GM23338 (cell line): ENCODE data around the gene MGLL. TPM values are rescaled to one million over a fixed set of nuclear protein-coding genes. Genes with fewer than 3 reads are reported as not detected.

Experiments used
- ATAC-seq: fragments of 200-7000 bp; cut with Tn5 transposase; 3 replicates; pipeline ENCODE4 v1.9.1; 2020
- DNase-seq: peaks from one replicate; pipeline ENCODE4 v3.0.0-alpha.2; 2015; ENCODE audit warnings: low spot score
- H2AFZ ChIP-seq: fragments of 200-600 bp; sonication (generic); 2 replicates; pipeline ENCODE4 v1.8.0; 2016; ENCODE audit warnings: antibody characterized with exemption, mild to moderate bottlenecking, moderate library complexity
- H3F3A ChIP-seq: fragments of 200-600 bp; sonication (generic); replicated peaks from 2 replicates; pipeline ENCODE4 v1.8.0; 2017; ENCODE audit warnings: antibody characterized with exemption, mixed run types, low read depth
- H3K27ac ChIP-seq: fragments of 200-600 bp; sonication (generic); 2 replicates; pipeline ENCODE4 v1.6.1; 2016; ENCODE audit warnings: low read depth
- H3K27me3 ChIP-seq: fragments of 200-600 bp; sonication (generic); 2 replicates; pipeline ENCODE4 v1.8.0; 2016; ENCODE audit warnings: mild to moderate bottlenecking, mixed run types, moderate library complexity; ENCODE audit not compliant: insufficient read depth
- H3K36me3 ChIP-seq: fragments of 200-600 bp; sonication (generic); 2 replicates; pipeline ENCODE4 v1.8.0; 2016; ENCODE audit warnings: mild to moderate bottlenecking; ENCODE audit not compliant: insufficient read depth
- H3K4me1 ChIP-seq: fragments of 200-600 bp; sonication (generic); 2 replicates; pipeline ENCODE4 v1.8.0; 2016; ENCODE audit warnings: mild to moderate bottlenecking, moderate library complexity; ENCODE audit not compliant: insufficient read depth
- H3K4me2 ChIP-seq: fragments of 200-600 bp; sonication (generic); 2 replicates; pipeline ENCODE4 v1.7.1; 2017; ENCODE audit warnings: mixed run types
- H3K4me3 ChIP-seq: fragments of 200-600 bp; sonication (generic); 2 replicates; pipeline ENCODE4 v1.6.1; 2016; ENCODE audit warnings: mixed run types
- H3K79me2 ChIP-seq: fragments of 200-600 bp; sonication (generic); replicated peaks from 2 replicates; pipeline ENCODE4 v1.8.0; 2017; ENCODE audit warnings: mild to moderate bottlenecking; ENCODE audit not compliant: insufficient read depth
- H3K9me2 ChIP-seq: fragments of 200-600 bp; sonication (generic); 2 replicates; pipeline ENCODE4 v1.8.0; 2017; ENCODE audit not compliant: insufficient read depth
- H4K20me1 ChIP-seq: fragments of 200-600 bp; sonication (generic); replicated peaks from 2 replicates; pipeline ENCODE4 v1.8.0; 2017; ENCODE audit warnings: mild to moderate bottlenecking; ENCODE audit not compliant: insufficient read depth
- H3K27ac Mint-ChIP-seq: 2 replicates; pipeline ENCODE4 v1.8.0; 2020; ENCODE audit warnings: inconsistent platforms, mild to moderate bottlenecking, moderate library complexity, mixed read lengths
- H3K27me3 Mint-ChIP-seq: 3 replicates; pipeline ENCODE4 v1.8.0; 2022; ENCODE audit warnings: low read depth, mild to moderate bottlenecking, moderate library complexity, mixed read lengths, inconsistent platforms; ENCODE audit not compliant: insufficient read depth, poor library complexity
- H3K36me3 Mint-ChIP-seq: 3 replicates; pipeline ENCODE4 v1.8.0; 2021; ENCODE audit warnings: low read depth, mild to moderate bottlenecking, inconsistent platforms, moderate library complexity, mixed read lengths
- H3K4me1 Mint-ChIP-seq: 3 replicates; pipeline ENCODE4 v1.8.0; 2020; ENCODE audit warnings: mild to moderate bottlenecking, inconsistent platforms, mixed read lengths
- H3K4me3 Mint-ChIP-seq: 3 replicates; pipeline ENCODE4 v1.8.0; 2021; ENCODE audit warnings: moderate library complexity, mild to moderate bottlenecking, inconsistent platforms, mixed read lengths
- H3K9me3 Mint-ChIP-seq: 3 replicates; pipeline ENCODE4 v1.8.0; 2020; ENCODE audit warnings: moderate library complexity, mild to moderate bottlenecking, inconsistent platforms, mixed read lengths
- CREB1 ChIP-seq: fragments of 250-450 bp; sonication (Bioruptor Pico); IDR thresholded peaks from 2 replicates; pipeline ENCODE4 v1.5.0; 2020; ENCODE audit warnings: low read depth, mild to moderate bottlenecking, moderate library complexity
- CTCF ChIP-seq, 2 experiments: fragments of 200-600 bp in 1 of 2; sonication (generic) in 1 of 2; conservative IDR thresholded peaks; 2 replicates each; pipeline versions ENCODE4 v1.5.1 to v1.6.1; 2016 to 2017; ENCODE audit warnings: antibody characterized with exemption in 2 of 2, low read depth in 2 of 2, mild to moderate bottlenecking in 2 of 2, moderate library complexity in 1 of 2
- ETS1 ChIP-seq: IDR thresholded peaks from 2 replicates; pipeline ENCODE4 v1.6.1; 2016; ENCODE audit warnings: antibody characterized with exemption
- EZH2 ChIP-seq: fragments of 200-600 bp; sonication (generic); IDR thresholded peaks from one replicate; pipeline ENCODE4 v1.8.0; 2017; ENCODE audit warnings: antibody characterized with exemption, mild to moderate bottlenecking, low read depth; ENCODE audit not compliant: unreplicated experiment
- EZH2phosphoT487 ChIP-seq: fragments of 200-600 bp; sonication (generic); IDR thresholded peaks from one replicate; pipeline ENCODE4 v1.8.1; 2018; ENCODE audit warnings: antibody characterized with exemption; ENCODE audit not compliant: unreplicated experiment
- JUNB ChIP-seq: IDR thresholded peaks from one replicate; pipeline ENCODE4 v1.6.1; 2016; ENCODE audit warnings: antibody characterized with exemption; ENCODE audit not compliant: unreplicated experiment
- NANOG ChIP-seq: IDR thresholded peaks from 2 replicates; pipeline ENCODE4 v1.6.1; 2016; ENCODE audit warnings: antibody characterized with exemption, borderline replicate concordance
- POLR2AphosphoS5 ChIP-seq: IDR thresholded peaks from 2 replicates; pipeline ENCODE4 v1.6.1; 2016; ENCODE audit warnings: antibody characterized with exemption, low read depth
- REST ChIP-seq: IDR thresholded peaks from one replicate; pipeline ENCODE4 v1.6.1; 2018; ENCODE audit warnings: antibody characterized with exemption; ENCODE audit not compliant: unreplicated experiment
- STAT1 ChIP-seq: IDR thresholded peaks from one replicate; pipeline ENCODE4 v1.6.1; 2016; ENCODE audit warnings: antibody characterized with exemption; ENCODE audit not compliant: unreplicated experiment
- ZNF114 ChIP-seq: fragments of 250-450 bp; sonication (Bioruptor Pico); IDR thresholded peaks from 2 replicates; pipeline ENCODE4 v1.5.0; 2020; ENCODE audit warnings: mild to moderate bottlenecking, moderate library complexity
- ZNF331 ChIP-seq: fragments of 250-450 bp; sonication (Bioruptor Pico); IDR thresholded peaks from 2 replicates; pipeline ENCODE4 v1.5.0; 2020; ENCODE audit warnings: low read depth, mild to moderate bottlenecking, moderate library complexity
- ZNF462 ChIP-seq: fragments of 250-450 bp; sonication (Bioruptor Pico); IDR thresholded peaks from 2 replicates; pipeline ENCODE4 v1.5.0; 2020; ENCODE audit warnings: mild to moderate bottlenecking, moderate library complexity
- polyA plus RNA-seq: library from polyadenylated mRNA; unstranded; fragments of >200 nt; fragmentation: Nextera tagmentation; extraction: Ambion mirVana; gene quantifications from 2 replicates; pipeline ENCODE4 v1.2.1, GENCODE V29; 2016
- total RNA-seq: library from RNA; depleted of rRNA; stranded (reverse); fragments of >200 nt; shearing (Covaris generic); gene quantifications from 2 replicates; pipeline ENCODE4 v1.2.3, GENCODE V29; 2014

MGLL gene
- total and polyA plus RNA-seq, 2 experiments from 2014 or later = 0.71 to 0.83 TPM

- Mint-ChIP-seq H3K9me3 (peaks cover 8% of the 10 kb centered on the region; the same call in 1 of the 3 replicates), H3K4me3 (no peak overlapping the region), H3K36me3 (no peaks in the 10 kb centered on the region), H3K4me1 (no peaks in the 10 kb centered on the region), H3K27ac (no peak overlapping the region), H3K27me3 (peaks cover 6% of the 10 kb centered on the region)
- DNase-seq = no peak
- no peaks in the 10 kb centered on the region for H3K4me1 ChIP-seq
- no peak overlapping the region for H3K4me3 ChIP-seq
- H2AFZ ChIP-seq = no peak overlapping the region
- no peaks in the 10 kb centered on the region for H3K27me3 ChIP-seq
- H4K20me1 ChIP-seq = no peaks in the 10 kb centered on the region
- no peak for ATAC-seq
- no peak overlapping the region for H3K4me2 ChIP-seq
- H3K27ac ChIP-seq = no peak overlapping the region
- no peaks in the 10 kb centered on the region for H3K79me2 ChIP-seq
- H3K9me2 ChIP-seq = no peaks in the 10 kb centered on the region
- H3F3A ChIP-seq = no peaks in the 10 kb centered on the region
- H3K36me3 ChIP-seq = no peaks in the 10 kb centered on the region
- no peak for TF ChIP-seq EZH2phosphoT487
- TF ChIP-seq ZNF331 (CRISPR knock-in tag) = no peak
- no peak for TF ChIP-seq ZNF462
- TF ChIP-seq STAT1 = no peak
- TF ChIP-seq POLR2AphosphoS5 = no peak
- no peak for TF ChIP-seq CTCF (conservative IDR thresholded peaks at IDR 0.05; ENCODE audit: low read depth in 2 of 2)
- no peak for TF ChIP-seq CREB1 (CRISPR knock-in tag)
- no peak for TF ChIP-seq NANOG
- no peak for TF ChIP-seq ZNF114
- TF ChIP-seq JUNB = no peak
- no peak for TF ChIP-seq REST
- no peak for TF ChIP-seq EZH2
- no peak for TF ChIP-seq ETS1
These were observed 52.8 kb downstream of the MGLL start for GRCh38 chr3:127769284-127770081.
